Choroid plexus epithelial cell (primary cell): Measurements from ENCODE around the gene ITGB7.

Experiments
- DNase-seq: peaks from one replicate; pipeline ENCODE4 v3.0.0-alpha.2; 2010; ENCODE audit warnings: low read depth
- H3K4me3 ChIP-seq: 2 replicates; pipeline ENCODE4 v1.5.1; 2011; ENCODE audit warnings: low read depth, mild to moderate bottlenecking, control low read depth, low read length, moderate library complexity
- CTCF ChIP-seq: conservative IDR thresholded peaks from 2 replicates; pipeline ENCODE4 v1.5.1; 2011; ENCODE audit warnings: low read depth, mild to moderate bottlenecking, control low read depth, inconsistent platforms, low read length, moderate library complexity

The ITGB7 gene

GRCh38 chr12:53220694-53221202 lies 13.7 kb upstream of the ITGB7 start:
- no peak for TF ChIP-seq CTCF
- DNase-seq = peak; percentile 97
- peak overlapping the region; percentile 81 for H3K4me3 ChIP-seq

- DNase-seq = peak; percentile 90
- TF ChIP-seq CTCF = no peak
- peak overlapping the region; percentile 81 for H3K4me3 ChIP-seq
Measured at GRCh38 chr12:53219956-53220693, 13.1 kb upstream of the ITGB7 start.

GRCh38 chr12:53219292-53219955 lies 12.4 kb upstream of the ITGB7 start:
- DNase-seq = peak; percentile 60
- no peak for TF ChIP-seq CTCF
- peak overlapping the region; percentile 81 for H3K4me3 ChIP-seq

GRCh38 chr12:53218551-53219291 lies 11.7 kb upstream of the ITGB7 start:
- H3K4me3 ChIP-seq = peak overlapping the region; percentile 81
- peak; percentile 33 for DNase-seq
- TF ChIP-seq CTCF = no peak

- no peak for TF ChIP-seq CTCF
- peak overlapping the region; percentile 81 for H3K4me3 ChIP-seq
Measured at GRCh38 chr12:53217931-53218307, 10.9 kb upstream of the ITGB7 start.

GRCh38 chr12:53217051-53217930 lies 10.2 kb upstream of the ITGB7 start:
- no peak for TF ChIP-seq CTCF
- DNase-seq = peak; percentile 27
- no peak overlapping the region for H3K4me3 ChIP-seq

More at GRCh38 chr12:53217931-53218307, 10.9 kb upstream of the ITGB7 start:
- no peak for DNase-seq
